Measurements from ENCODE around the gene SUGCT. TPM values are rescaled to one million over a fixed set of nuclear protein-coding genes. Genes with fewer than 3 reads are reported as not detected.

The SUGCT gene
- total RNA-seq, 2 experiments from 2014 or later, result 0.44 to 0.57 TPM

GRCh38 chr7:40482845-40483244, 348.0 kb downstream of the SUGCT start:
- no peak for ATAC-seq (ENCODE audit: low read depth)
- Mint-ChIP-seq H3K27ac (no peak overlapping the region), H3K4me3 (no peak overlapping the region), H3K4me1 (no peaks in the 10 kb centered on the region), H3K27me3 (peaks cover under 1% of the 10 kb centered on the region), H3K9me3 (no peaks in the 10 kb centered on the region), H3K36me3 (no peaks in the 10 kb centered on the region)
- DNase-seq, result no peak
- POLR2A ChIA-PET, result no interaction called here

- ATAC-seq (ENCODE audit: low read depth) (no peak), DNase-seq (no peak)
- POLR2A ChIA-PET, result no interaction called here
- Mint-ChIP-seq H3K9me3 (no peaks in the 10 kb centered on the region), H3K36me3 (no peaks in the 10 kb centered on the region), H3K27ac (no peak overlapping the region), H3K4me3 (no peak overlapping the region), H3K4me1 (no peaks in the 10 kb centered on the region), H3K27me3 (no peaks in the 10 kb centered on the region)
Observed at GRCh38 chr7:40483630-40484029, 348.8 kb downstream of the SUGCT start.

- no peak for DNase-seq
- POLR2A ChIA-PET, result no interaction called here
- no peaks in the 10 kb centered on the region for H3K36me3 Mint-ChIP-seq
- no peaks in the 10 kb centered on the region for H3K4me1 Mint-ChIP-seq
- ATAC-seq (ENCODE audit: low read depth), result no peak
- H3K4me3 Mint-ChIP-seq, result no peak overlapping the region
- H3K27ac Mint-ChIP-seq, result no peak overlapping the region
- H3K9me3 Mint-ChIP-seq, result no peaks in the 10 kb centered on the region
- no peaks in the 10 kb centered on the region for H3K27me3 Mint-ChIP-seq
Observed at GRCh38 chr7:40489844-40490602, 355.2 kb downstream of the SUGCT start.

- ATAC-seq (ENCODE audit: low read depth) (no peak), DNase-seq (no peak)
- POLR2A ChIA-PET, result no interaction called here
- Mint-ChIP-seq H3K27ac (no peak overlapping the region), H3K4me1 (no peaks in the 10 kb centered on the region), H3K36me3 (no peaks in the 10 kb centered on the region), H3K9me3 (no peaks in the 10 kb centered on the region), H3K4me3 (no peak overlapping the region), H3K27me3 (no peaks in the 10 kb centered on the region)
Observed at GRCh38 chr7:40490603-40490924, 355.8 kb downstream of the SUGCT start.

GRCh38 chr7:40492946-40493345, 358.1 kb downstream of the SUGCT start:
- no peak for ATAC-seq (ENCODE audit: low read depth)
- POLR2A ChIA-PET, result no interaction called here

GRCh38 chr7:40493609-40494051, 358.8 kb downstream of the SUGCT start:
- POLR2A ChIA-PET, result no interaction called here
- Mint-ChIP-seq H3K4me3 (no peak overlapping the region), H3K27me3 (no peaks in the 10 kb centered on the region), H3K27ac (no peak overlapping the region), H3K36me3 (no peaks in the 10 kb centered on the region), H3K4me1 (no peaks in the 10 kb centered on the region), H3K9me3 (no peaks in the 10 kb centered on the region)
- DNase-seq (no peak), ATAC-seq (ENCODE audit: low read depth) (no peak)

More at GRCh38 chr7:40492946-40493345, 358.1 kb downstream of the SUGCT start:
- H3K27me3 Mint-ChIP-seq, result no peaks in the 10 kb centered on the region
- no peaks in the 10 kb centered on the region for H3K9me3 Mint-ChIP-seq
- no peak for DNase-seq
- H3K4me1 Mint-ChIP-seq, result no peaks in the 10 kb centered on the region
- no peaks in the 10 kb centered on the region for H3K36me3 Mint-ChIP-seq
- H3K27ac Mint-ChIP-seq, result no peak overlapping the region
- no peak overlapping the region for H3K4me3 Mint-ChIP-seq

GRCh38 chr7:40498924-40499510, 364.2 kb downstream of the SUGCT start:
- no peak for ATAC-seq (ENCODE audit: low read depth)
- Mint-ChIP-seq H3K27me3 (peaks cover 3% of the 10 kb centered on the region), H3K27ac (no peak overlapping the region), H3K9me3 (no peaks in the 10 kb centered on the region), H3K4me1 (peaks cover 3% of the 10 kb centered on the region), H3K36me3 (no peaks in the 10 kb centered on the region), H3K4me3 (no peak overlapping the region)
- no peak for DNase-seq
- POLR2A ChIA-PET, result no interaction called here

- ATAC-seq (ENCODE audit: low read depth) (no peak), DNase-seq (no peak)
- no peaks in the 10 kb centered on the region for H3K36me3 Mint-ChIP-seq
- H3K9me3 Mint-ChIP-seq, result no peaks in the 10 kb centered on the region
- H3K4me3 Mint-ChIP-seq, result no peak overlapping the region
- H3K4me1 Mint-ChIP-seq, result peaks cover 3% of the 10 kb centered on the region
- POLR2A ChIA-PET, result no interaction called here
- no peak overlapping the region for H3K27ac Mint-ChIP-seq
- peaks cover 3% of the 10 kb centered on the region for H3K27me3 Mint-ChIP-seq
Observed at GRCh38 chr7:40499718-40500117, 364.9 kb downstream of the SUGCT start.

GRCh38 chr7:40500219-40500618, 365.4 kb downstream of the SUGCT start:
- POLR2A ChIA-PET, result no interaction called here
- DNase-seq, result no peak
- Mint-ChIP-seq H3K4me1 (peaks cover 3% of the 10 kb centered on the region), H3K27ac (no peak overlapping the region), H3K36me3 (no peaks in the 10 kb centered on the region), H3K9me3 (no peaks in the 10 kb centered on the region), H3K27me3 (peaks cover 3% of the 10 kb centered on the region), H3K4me3 (no peak overlapping the region)
- no peak for ATAC-seq (ENCODE audit: low read depth)

GRCh38 chr7:40502359-40502758, 367.6 kb downstream of the SUGCT start:
- Mint-ChIP-seq H3K27me3 (peaks cover 3% of the 10 kb centered on the region), H3K27ac (no peak overlapping the region), H3K4me1 (peaks cover 3% of the 10 kb centered on the region), H3K4me3 (no peak overlapping the region), H3K9me3 (no peaks in the 10 kb centered on the region), H3K36me3 (no peaks in the 10 kb centered on the region)
- ATAC-seq (ENCODE audit: low read depth) (no peak), DNase-seq (no peak)
- POLR2A ChIA-PET, result no interaction called here

- H3K4me3 Mint-ChIP-seq, result no peak overlapping the region
- H3K27me3 Mint-ChIP-seq, result peaks cover 5% of the 10 kb centered on the region
- ATAC-seq (ENCODE audit: low read depth) (no peak), DNase-seq (no peak)
- H3K27ac Mint-ChIP-seq, result no peak overlapping the region
- H3K9me3 Mint-ChIP-seq, result no peaks in the 10 kb centered on the region
- POLR2A ChIA-PET, result no interaction called here
- H3K36me3 Mint-ChIP-seq, result no peaks in the 10 kb centered on the region
- H3K4me1 Mint-ChIP-seq, result no peaks in the 10 kb centered on the region
Observed at GRCh38 chr7:40506158-40506557, 371.4 kb downstream of the SUGCT start.

- DNase-seq (no peak), ATAC-seq (ENCODE audit: low read depth) (no peak)
- Mint-ChIP-seq H3K4me1 (no peaks in the 10 kb centered on the region), H3K4me3 (no peak overlapping the region), H3K27me3 (peaks cover 5% of the 10 kb centered on the region), H3K36me3 (no peaks in the 10 kb centered on the region), H3K9me3 (no peaks in the 10 kb centered on the region), H3K27ac (no peak overlapping the region)
- POLR2A ChIA-PET, result no interaction called here
Observed at GRCh38 chr7:40507166-40507565, 372.4 kb downstream of the SUGCT start.

- no peaks in the 10 kb centered on the region for H3K9me3 Mint-ChIP-seq
- H3K4me3 Mint-ChIP-seq, result no peak overlapping the region
- no peak for ATAC-seq (ENCODE audit: low read depth)
- POLR2A ChIA-PET, result no interaction called here
- H3K4me1 Mint-ChIP-seq, result no peaks in the 10 kb centered on the region
- H3K27me3 Mint-ChIP-seq, result peaks cover 5% of the 10 kb centered on the region
- H3K36me3 Mint-ChIP-seq, result no peaks in the 10 kb centered on the region
- H3K27ac Mint-ChIP-seq, result no peak overlapping the region
- DNase-seq, result no peak
Observed at GRCh38 chr7:40509287-40509996, 374.6 kb downstream of the SUGCT start.

GRCh38 chr7:40516376-40516775, 381.6 kb downstream of the SUGCT start:
- Mint-ChIP-seq H3K4me1 (no peaks in the 10 kb centered on the region), H3K36me3 (no peaks in the 10 kb centered on the region), H3K27ac (no peak overlapping the region), H3K4me3 (no peak overlapping the region), H3K9me3 (no peaks in the 10 kb centered on the region), H3K27me3 (peaks cover 3% of the 10 kb centered on the region)
- no peak for DNase-seq
- POLR2A ChIA-PET, result no interaction called here
- ATAC-seq (ENCODE audit: low read depth), result no peak

Data from activated naive CD8-positive, alpha-beta T cell treated with anti-CD3 and anti-CD28 coated beads, Interleukin-2, amount 10 ng/mL, durations not matched to agents 7 days and 5 days (primary cell).